ENCODE results near the gene SRD5A1.

SRD5A1 gene

GRCh38 chr5:6638236-6638635 is 5.0 kb downstream of the SRD5A1 start:
- TF ChIP-seq ZNF70 (CRISPR knock-in tag; IDR thresholded peaks at IDR 0.05) (no peak), CREB5 (CRISPR knock-in tag; IDR thresholded peaks at IDR 0.05; ENCODE audit: low read depth) (no peak), ZNF565 (CRISPR knock-in tag; conservative IDR thresholded peaks at IDR 0.05; ENCODE audit: low read depth) (no peak)
- ATAC-seq = no peak

GRCh38 chr5:6642655-6643054 is 9.4 kb downstream of the SRD5A1 start:
- TF ChIP-seq TCF4 (CRISPR knock-in tag; IDR thresholded peaks at IDR 0.05; ENCODE audit: borderline replicate concordance) (no peak), ZNF8 (CRISPR knock-in tag; IDR thresholded peaks at IDR 0.05) (no peak), ISL1 (CRISPR knock-in tag; IDR thresholded peaks at IDR 0.05) (no peak), CSDC2 (CRISPR knock-in tag; IDR thresholded peaks at IDR 0.05) (no peak), BACH2 (CRISPR knock-in tag; IDR thresholded peaks at IDR 0.05; ENCODE audit: borderline replicate concordance) (no peak), PATZ1 (CRISPR knock-in tag; IDR thresholded peaks at IDR 0.05; ENCODE audit: borderline replicate concordance) (no peak), OSR1 (CRISPR knock-in tag; IDR thresholded peaks at IDR 0.05) (no peak), ZC3H10 (CRISPR knock-in tag; IDR thresholded peaks at IDR 0.05) (no peak), ZNF70 (CRISPR knock-in tag; IDR thresholded peaks at IDR 0.05) (no peak), ZNF565 (CRISPR knock-in tag; conservative IDR thresholded peaks at IDR 0.05; ENCODE audit: low read depth) (no peak), GLIS3 (CRISPR knock-in tag; IDR thresholded peaks at IDR 0.05) (no peak), ZFP30 (CRISPR knock-in tag; IDR thresholded peaks at IDR 0.05) (no peak), SNAI2 (CRISPR knock-in tag; IDR thresholded peaks at IDR 0.05) (no peak), TOX (CRISPR knock-in tag; IDR thresholded peaks at IDR 0.05; ENCODE audit: borderline replicate concordance) (no peak), TSHZ2 (CRISPR knock-in tag; IDR thresholded peaks at IDR 0.05) (no peak), CSRNP3 (CRISPR knock-in tag; IDR thresholded peaks at IDR 0.05) (no peak), ZFP3 (CRISPR knock-in tag; IDR thresholded peaks at IDR 0.05) (no peak), POU6F1 (CRISPR knock-in tag; IDR thresholded peaks at IDR 0.05; ENCODE audit: borderline replicate concordance, low read depth) (no peak), ESRRG (CRISPR knock-in tag; IDR thresholded peaks at IDR 0.05) (no peak)
- ATAC-seq = no peak

- ATAC-seq = no peak
- TF ChIP-seq ESRRG (CRISPR knock-in tag; IDR thresholded peaks at IDR 0.05) = no peak
- TF ChIP-seq SNAI2 (CRISPR knock-in tag; IDR thresholded peaks at IDR 0.05) = no peak
- TF ChIP-seq ZC3H10 (CRISPR knock-in tag; IDR thresholded peaks at IDR 0.05) = no peak
- no peak for TF ChIP-seq ZNF70 (CRISPR knock-in tag; IDR thresholded peaks at IDR 0.05)
- TF ChIP-seq ISL1 (CRISPR knock-in tag; IDR thresholded peaks at IDR 0.05) = no peak
- no peak for TF ChIP-seq CSRNP3 (CRISPR knock-in tag; IDR thresholded peaks at IDR 0.05)
- TF ChIP-seq ZFP3 (CRISPR knock-in tag; IDR thresholded peaks at IDR 0.05) = no peak
- TF ChIP-seq ARNTL (CRISPR knock-in tag; IDR thresholded peaks at IDR 0.05; ENCODE audit: borderline replicate concordance, low read depth) = no peak
- TF ChIP-seq TCF4 (CRISPR knock-in tag; IDR thresholded peaks at IDR 0.05; ENCODE audit: borderline replicate concordance) = no peak
- no peak for TF ChIP-seq CREB5 (CRISPR knock-in tag; IDR thresholded peaks at IDR 0.05; ENCODE audit: low read depth)
- TF ChIP-seq BACH2 (CRISPR knock-in tag; IDR thresholded peaks at IDR 0.05; ENCODE audit: borderline replicate concordance) = no peak
- TF ChIP-seq OSR1 (CRISPR knock-in tag; IDR thresholded peaks at IDR 0.05) = no peak
- TF ChIP-seq RARB (CRISPR knock-in tag; IDR thresholded peaks at IDR 0.05) = no peak
- no peak for TF ChIP-seq POU6F1 (CRISPR knock-in tag; IDR thresholded peaks at IDR 0.05; ENCODE audit: borderline replicate concordance, low read depth)
- no peak for TF ChIP-seq PPARA (CRISPR knock-in tag; IDR thresholded peaks at IDR 0.05; ENCODE audit: borderline replicate concordance)
- no peak for TF ChIP-seq CSDC2 (CRISPR knock-in tag; IDR thresholded peaks at IDR 0.05)
- TF ChIP-seq TOX (CRISPR knock-in tag; IDR thresholded peaks at IDR 0.05; ENCODE audit: borderline replicate concordance) = no peak
These were observed 11.6 kb downstream of the SRD5A1 start for GRCh38 chr5:6644794-6645241.

All from SK-N-SH treated with all-trans-retinoic acid at 6 μM for 48 hours (cell line).